Measurements from ENCODE around the gene OR1F1.
"Not testable (repeated sequence)": the region's sequence is repeated elsewhere in the genome, so short reads cannot be mapped to it uniquely, and the experiment has no call there.

OR1F1 gene

GRCh38 chr16:3198334-3199072 is 10.5 kb downstream of the OR1F1 start:
- no peak for DNase-seq (ENCODE audit: low read depth)
- no peak overlapping the region for H3K4me3 ChIP-seq (ENCODE audit: control insufficient read depth, low read depth, low read length)
- TF ChIP-seq CTCF (conservative IDR thresholded peaks at IDR 0.05; ENCODE audit: control insufficient read depth, insufficient read depth, low read depth, low read length), result no peak

GRCh38 chr16:3202903-3203539 is 15.0 kb downstream of the OR1F1 start:
- no peak overlapping the region for H3K4me3 ChIP-seq (ENCODE audit: control insufficient read depth, low read depth, low read length)
- DNase-seq (ENCODE audit: low read depth), result peak; percentile 35
- no peak for TF ChIP-seq CTCF (conservative IDR thresholded peaks at IDR 0.05; ENCODE audit: control insufficient read depth, insufficient read depth, low read depth, low read length)

GRCh38 chr16:3205939-3206338 is 17.9 kb downstream of the OR1F1 start:
- not testable (repeated sequence) for DNase-seq (ENCODE audit: low read depth); H3K4me3 ChIP-seq (ENCODE audit: control insufficient read depth, low read depth, low read length)

GRCh38 chr16:3207086-3207953 is 19.3 kb downstream of the OR1F1 start:
- no peak for TF ChIP-seq CTCF (conservative IDR thresholded peaks at IDR 0.05; ENCODE audit: control insufficient read depth, insufficient read depth, low read depth, low read length)
- no peak overlapping the region for H3K4me3 ChIP-seq (ENCODE audit: control insufficient read depth, low read depth, low read length)
- DNase-seq (ENCODE audit: low read depth), result no peak

GRCh38 chr16:3212006-3212405 is 24.0 kb downstream of the OR1F1 start:
- DNase-seq (ENCODE audit: low read depth), result no peak
- TF ChIP-seq CTCF (conservative IDR thresholded peaks at IDR 0.05; ENCODE audit: control insufficient read depth, insufficient read depth, low read depth, low read length), result no peak
- no peak overlapping the region for H3K4me3 ChIP-seq (ENCODE audit: control insufficient read depth, low read depth, low read length)

GRCh38 chr16:3212567-3212966 is 24.6 kb downstream of the OR1F1 start:
- DNase-seq (ENCODE audit: low read depth), result no peak
- no peak for TF ChIP-seq CTCF (conservative IDR thresholded peaks at IDR 0.05; ENCODE audit: control insufficient read depth, insufficient read depth, low read depth, low read length)
- no peak overlapping the region for H3K4me3 ChIP-seq (ENCODE audit: control insufficient read depth, low read depth, low read length)

All from fibroblast of mammary gland (primary cell).